IMR-90 (cell line): ENCODE results near the gene CHD2.

Experiments
- CEBPB ChIP-seq: IDR thresholded peaks from 2 replicates; pipeline ENCODE4 v1.6.1; 2012; ENCODE audit warnings: low read depth, low read length, improper control_type of control experiment
- POLR2A ChIP-seq: IDR thresholded peaks from 2 replicates; pipeline ENCODE4 v1.6.1; 2012; ENCODE audit warnings: mild to moderate bottlenecking, low read depth, low read length
- RFX5 ChIP-seq: IDR thresholded peaks from 2 replicates; pipeline ENCODE4 v1.8.0; 2012; ENCODE audit warnings: low read depth, mild to moderate bottlenecking, low read length, moderate library complexity
- SMC3 ChIP-seq: fragments of 150-350 bp; IDR thresholded peaks from 2 replicates; pipeline ENCODE4 v1.6.1; 2016; ENCODE audit warnings: low read depth, mild to moderate bottlenecking, antibody characterized with exemption, low read length, moderate library complexity
- TF ChIP-seq, protein P1 (sequence below): conservative IDR thresholded peaks from 2 replicates; pipeline ENCODE4 v1.5.1; 2012; ENCODE audit warnings: mild to moderate bottlenecking, low read depth, low read length, improper control_type of control experiment
- TF ChIP-seq, protein P2 (sequence below): fragments of 150-350 bp; IDR thresholded peaks from 2 replicates; pipeline ENCODE4 v1.6.1; 2017; ENCODE audit warnings: mild to moderate bottlenecking, antibody characterized with exemption, low read length, low read depth

DNA sequence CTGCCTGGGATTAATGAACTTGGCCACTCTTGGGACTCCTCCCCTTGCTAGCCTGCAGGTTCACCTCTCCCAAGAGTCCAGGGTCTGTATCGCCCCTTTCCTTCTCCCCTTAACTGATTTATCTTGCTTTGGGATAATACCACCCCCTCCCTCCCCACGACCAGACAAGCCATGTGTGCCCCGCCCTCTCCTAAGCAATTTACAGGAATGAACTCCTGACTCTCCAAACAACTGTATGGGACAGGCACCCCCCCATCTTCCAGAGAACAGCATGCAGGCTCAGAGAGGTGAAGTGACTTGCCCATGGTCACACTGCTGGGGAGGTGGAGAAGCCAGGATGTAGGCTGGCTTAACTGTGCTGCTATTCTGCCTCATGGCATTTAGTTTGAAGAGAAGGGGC lies 142.1 kb downstream of the CHD2 start:
- TF ChIP-seq POLR2A (no peak), SMC3 (no peak), CEBPB (no peak), RFX5 (no peak)
- TF ChIP-seq, protein P1, sequence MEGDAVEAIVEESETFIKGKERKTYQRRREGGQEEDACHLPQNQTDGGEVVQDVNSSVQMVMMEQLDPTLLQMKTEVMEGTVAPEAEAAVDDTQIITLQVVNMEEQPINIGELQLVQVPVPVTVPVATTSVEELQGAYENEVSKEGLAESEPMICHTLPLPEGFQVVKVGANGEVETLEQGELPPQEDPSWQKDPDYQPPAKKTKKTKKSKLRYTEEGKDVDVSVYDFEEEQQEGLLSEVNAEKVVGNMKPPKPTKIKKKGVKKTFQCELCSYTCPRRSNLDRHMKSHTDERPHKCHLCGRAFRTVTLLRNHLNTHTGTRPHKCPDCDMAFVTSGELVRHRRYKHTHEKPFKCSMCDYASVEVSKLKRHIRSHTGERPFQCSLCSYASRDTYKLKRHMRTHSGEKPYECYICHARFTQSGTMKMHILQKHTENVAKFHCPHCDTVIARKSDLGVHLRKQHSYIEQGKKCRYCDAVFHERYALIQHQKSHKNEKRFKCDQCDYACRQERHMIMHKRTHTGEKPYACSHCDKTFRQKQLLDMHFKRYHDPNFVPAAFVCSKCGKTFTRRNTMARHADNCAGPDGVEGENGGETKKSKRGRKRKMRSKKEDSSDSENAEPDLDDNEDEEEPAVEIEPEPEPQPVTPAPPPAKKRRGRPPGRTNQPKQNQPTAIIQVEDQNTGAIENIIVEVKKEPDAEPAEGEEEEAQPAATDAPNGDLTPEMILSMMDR: no peak
- TF ChIP-seq, protein P2, sequence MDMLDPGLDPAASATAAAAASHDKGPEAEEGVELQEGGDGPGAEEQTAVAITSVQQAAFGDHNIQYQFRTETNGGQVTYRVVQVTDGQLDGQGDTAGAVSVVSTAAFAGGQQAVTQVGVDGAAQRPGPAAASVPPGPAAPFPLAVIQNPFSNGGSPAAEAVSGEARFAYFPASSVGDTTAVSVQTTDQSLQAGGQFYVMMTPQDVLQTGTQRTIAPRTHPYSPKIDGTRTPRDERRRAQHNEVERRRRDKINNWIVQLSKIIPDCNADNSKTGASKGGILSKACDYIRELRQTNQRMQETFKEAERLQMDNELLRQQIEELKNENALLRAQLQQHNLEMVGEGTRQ: no peak
